A549 (cell line): ENCODE results near the gene KCNMA1. TPM values are rescaled to one million over a fixed set of nuclear protein-coding genes. Genes with fewer than 3 reads are reported as not detected.

Experiments
- ATAC-seq, 2 experiments: fragments of 200-7000 bp in 1 of 2; fragments of >200 bp in 1 of 2; cut with Nextera tagmentation in 1 of 2; cut with Tn5 transposase in 1 of 2; 3 replicates each; pipeline versions ENCODE4 v1.8.0 to v1.9.1; 2018 to 2020; ENCODE audit warnings: mild to moderate bottlenecking in 1 of 2, moderate library complexity in 1 of 2
- CTCF ChIA-PET: fragments of 300-600 bp; sonication (Branson Sonifier 250); formaldehyde crosslinking; extraction: SDS; loops from one replicate; lab custom pipeline; 2021; ENCODE audit warnings: antibody characterized with exemption, inconsistent platforms; lab: Yijun Ruan, JAX
- POLR2A ChIA-PET: fragments of 350-600 bp; formaldehyde crosslinking; extraction: SDS; loops from one replicate; lab custom pipeline; 2021; ENCODE audit warnings: antibody characterized with exemption, inconsistent platforms; lab: Yijun Ruan, JAX
- DNase-seq, 2 experiments: peaks; one replicate each; pipeline versions ENCODE4 v3.0.0 to v3.0.0-alpha.2; 2011 to 2016; ENCODE audit warnings: low read depth in 1 of 2, low spot score in 1 of 2
- FAIRE-seq: peaks from 2 replicates; lab custom pipeline; 2011; peaks lifted over from hg19 to GRCh38; lab: Jason Lieb, UNC
- H3K27ac ChIP-seq, 2 experiments: fragments of >200 bp; sonication (Bioruptor Twin); formaldehyde crosslinking; 3 replicates each; pipeline ENCODE4 v1.5.1; 2016 to 2017
- H3K4me1 ChIP-seq: fragments of >200 bp; sonication (Bioruptor Twin); formaldehyde crosslinking; 3 replicates; pipeline ENCODE4 v1.6.1; 2016
- H3K4me2 ChIP-seq: fragments of >200 bp; sonication (Bioruptor Twin); formaldehyde crosslinking; 3 replicates; pipeline ENCODE4 v1.6.1; 2016
- H3K4me3 ChIP-seq: fragments of >200 bp; sonication (Bioruptor Twin); formaldehyde crosslinking; 3 replicates; pipeline ENCODE4 v1.5.1; 2016
- H3K9me3 ChIP-seq: fragments of >200 bp; sonication (Bioruptor Twin); formaldehyde crosslinking; 3 replicates; pipeline ENCODE4 v1.6.1; 2016
- BCL3 ChIP-seq: fragments of >200 bp; sonication (Bioruptor Twin); formaldehyde crosslinking; IDR thresholded peaks from 3 replicates; pipeline ENCODE4 v1.6.1; 2016
- CBX8 ChIP-seq: fragments of 200-600 bp; sonication (generic); IDR thresholded peaks from 2 replicates; pipeline ENCODE4 v1.6.1; 2016
- CEBPB ChIP-seq, 2 experiments: fragments of >200 bp in 1 of 2; sonication (Bioruptor Twin) in 1 of 2; formaldehyde crosslinking in 1 of 2; IDR thresholded peaks; 2 replicates each; pipeline ENCODE4 v1.6.1; 2012 to 2016
- CHD2 ChIP-seq: fragments of 150-350 bp; IDR thresholded peaks from 2 replicates; pipeline ENCODE4 v1.6.1; 2014; ENCODE audit warnings: low read length; ENCODE audit not compliant: partially characterized antibody
- CHD4 ChIP-seq: fragments of 200-600 bp; sonication (generic); IDR thresholded peaks from 2 replicates; pipeline ENCODE4 v1.6.1; 2016; ENCODE audit warnings: antibody characterized with exemption, mild to moderate bottlenecking, borderline replicate concordance
- E2F6 ChIP-seq: IDR thresholded peaks from 2 replicates; pipeline ENCODE4 v1.6.1; 2012; ENCODE audit warnings: low read depth, borderline replicate concordance
- EHF ChIP-seq: fragments of 250-450 bp; sonication (Bioruptor Pico); IDR thresholded peaks from 2 replicates; pipeline ENCODE4 v1.5.0; 2020; ENCODE audit warnings: mild to moderate bottlenecking
- EHMT2 ChIP-seq: fragments of 200-600 bp; sonication (generic); IDR thresholded peaks from 2 replicates; pipeline ENCODE4 v1.6.1; 2016; ENCODE audit warnings: antibody characterized with exemption, low read depth, mild to moderate bottlenecking, moderate library complexity
- EP300 ChIP-seq, 2 experiments: fragments of >200 bp; sonication (Bioruptor Twin); formaldehyde crosslinking; IDR thresholded peaks; 2 replicates in 1 of 2; 3 replicates in 1 of 2; pipeline ENCODE4 v1.6.1; 2016 to 2017
- ESRRA ChIP-seq: fragments of 150-350 bp; IDR thresholded peaks from 2 replicates; pipeline ENCODE4 v1.6.1; 2014; ENCODE audit warnings: mild to moderate bottlenecking, low read length, borderline replicate concordance
- FOXS1 ChIP-seq: fragments of 250-450 bp; sonication (Bioruptor Pico); IDR thresholded peaks from 2 replicates; pipeline ENCODE4 v1.5.0; 2020; ENCODE audit warnings: mild to moderate bottlenecking, moderate library complexity
- HMGXB4 ChIP-seq: fragments of 250-450 bp; sonication (Bioruptor Pico); IDR thresholded peaks from 2 replicates; pipeline ENCODE4 v1.5.0; 2021; ENCODE audit warnings: mild to moderate bottlenecking, moderate library complexity, borderline replicate concordance
- HOXB5 ChIP-seq: fragments of 250-450 bp; sonication (Bioruptor Pico); IDR thresholded peaks from 2 replicates; pipeline ENCODE4 v1.5.0; 2020; ENCODE audit warnings: mild to moderate bottlenecking, moderate library complexity
- KDM5A ChIP-seq: fragments of 200-600 bp; sonication (generic); IDR thresholded peaks from 2 replicates; pipeline ENCODE4 v1.6.1; 2016; ENCODE audit warnings: antibody characterized with exemption, mild to moderate bottlenecking
- MYC ChIP-seq: IDR thresholded peaks from 2 replicates; pipeline ENCODE4 v1.6.1; 2012; ENCODE audit warnings: mild to moderate bottlenecking, inconsistent platforms, low read length, improper control_type of control experiment, borderline replicate concordance
- NFE2L2 ChIP-seq: fragments of 150-350 bp; conservative IDR thresholded peaks from 2 replicates; pipeline ENCODE4 v1.6.1; 2014; ENCODE audit warnings: low read length
- NPAS2 ChIP-seq: fragments of 250-450 bp; sonication (Bioruptor Pico); IDR thresholded peaks from 2 replicates; pipeline ENCODE4 v1.8.0; 2022; ENCODE audit warnings: mild to moderate bottlenecking, moderate library complexity, borderline replicate concordance
- PHF8 ChIP-seq: fragments of 200-600 bp; sonication (generic); IDR thresholded peaks from 2 replicates; pipeline ENCODE4 v1.6.1; 2016; ENCODE audit warnings: low read depth, mild to moderate bottlenecking, antibody characterized with exemption, moderate library complexity, borderline replicate concordance
- POLR2A ChIP-seq: IDR thresholded peaks from 2 replicates; pipeline ENCODE4 v1.6.1; 2012; ENCODE audit warnings: mild to moderate bottlenecking, low read length
- RARB ChIP-seq: fragments of 250-450 bp; sonication (Bioruptor Pico); IDR thresholded peaks from 2 replicates; pipeline ENCODE4 v1.8.0; 2021; ENCODE audit warnings: mild to moderate bottlenecking, moderate library complexity
- RCOR1 ChIP-seq: fragments of 150-350 bp; IDR thresholded peaks from 2 replicates; pipeline ENCODE4 v1.6.1; 2014; ENCODE audit warnings: antibody characterized with exemption, low read length, low read depth
- RNF2 ChIP-seq: fragments of 200-600 bp; sonication (generic); IDR thresholded peaks from 2 replicates; pipeline ENCODE4 v1.6.1; 2016; ENCODE audit warnings: low read depth, mild to moderate bottlenecking, antibody characterized with exemption, moderate library complexity, borderline replicate concordance
- TFCP2L1 ChIP-seq: fragments of 250-450 bp; sonication (Bioruptor Pico); IDR thresholded peaks from 2 replicates; pipeline ENCODE4 v1.5.0; 2021; ENCODE audit warnings: mild to moderate bottlenecking
- TP53 ChIP-seq: fragments of 250-450 bp; sonication (Bioruptor Pico); IDR thresholded peaks from 2 replicates; pipeline ENCODE4 v1.5.0; 2021; ENCODE audit warnings: mild to moderate bottlenecking, moderate library complexity
- ZC3H11A ChIP-seq: fragments of 450-650 bp; IDR thresholded peaks from 2 replicates; pipeline ENCODE4 v1.6.1; 2014; ENCODE audit warnings: antibody characterized with exemption, mild to moderate bottlenecking
- ZFP36 ChIP-seq: fragments of 450-650 bp; IDR thresholded peaks from 2 replicates; pipeline ENCODE4 v1.6.1; 2014; ENCODE audit warnings: borderline replicate concordance; ENCODE audit not compliant: partially characterized antibody
- whole genome bisulfite sequencing: methylation state at CpG from one replicate; pipeline ENCODE4 v1.1.6; 2017; ENCODE audit errors: missing lambda C conversion rate; 5-methylcytosine and 5-hydroxymethylcytosine counted together
- polyA plus RNA-seq, 4 experiments: library from polyadenylated mRNA; depleted of rRNA in 3 of 4; stranded (reverse); fragments of >200 nt; fragmentation: RNase III in 1 of 4; extraction: RNeasy Plus Mini Kit Qiagen cat#74134 plus additional on column Dnase treatment in 1 of 4; gene quantifications; 2 replicates in 3 of 4; 3 replicates in 1 of 4; pipeline ENCODE4 v1.2.3, GENCODE V29; 2011 to 2017
- TF ChIP-seq, protein P1 (sequence below): IDR thresholded peaks from 2 replicates; pipeline ENCODE4 v1.6.1; 2012

KCNMA1 gene
- polyA plus RNA-seq, 2 of the 4 experiments (the other 2 are of a cell fraction): 14.9 to 30.6 TPM

GRCh38 chr10:77305650-77306632 is 331.7 kb downstream of the KCNMA1 start:
- ATAC-seq (no peak), DNase-seq (no peak), FAIRE-seq (no peak)
- ChIA-PET POLR2A (no interaction called here), CTCF (interaction anchor here (0.6 to 1.1 kb wide), 5 partner anchors 19 to 338 kb away, joined by 3 to 5 read pairs (median 3); no protein-coding TSS in a partner anchor)
- TF ChIP-seq TFCP2L1 (CRISPR knock-in tag) (no peak), HOXB5 (CRISPR knock-in tag) (no peak), ESRRA (no peak), RCOR1 (no peak), CEBPB (IDR thresholded peaks at IDR 0.05) (no peak), ZFP36 (no peak), NFE2L2 (no peak), FOXS1 (CRISPR knock-in tag) (no peak), CBX8 (no peak), HMGXB4 (CRISPR knock-in tag) (no peak)
- TF ChIP-seq, protein P1, sequence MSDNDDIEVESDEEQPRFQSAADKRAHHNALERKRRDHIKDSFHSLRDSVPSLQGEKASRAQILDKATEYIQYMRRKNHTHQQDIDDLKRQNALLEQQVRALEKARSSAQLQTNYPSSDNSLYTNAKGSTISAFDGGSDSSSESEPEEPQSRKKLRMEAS: no peak
- Histone ChIP-seq H3K27ac (no peak overlapping the region), H3K9me3 (no peaks in the 10 kb centered on the region), H3K4me1 (peaks cover 17% of the 10 kb centered on the region), H3K4me3 (no peak overlapping the region), H3K4me2 (no peak overlapping the region)
- 48% methylated on average over 3 of the region's 3 CpGs for WGBS

DNA sequence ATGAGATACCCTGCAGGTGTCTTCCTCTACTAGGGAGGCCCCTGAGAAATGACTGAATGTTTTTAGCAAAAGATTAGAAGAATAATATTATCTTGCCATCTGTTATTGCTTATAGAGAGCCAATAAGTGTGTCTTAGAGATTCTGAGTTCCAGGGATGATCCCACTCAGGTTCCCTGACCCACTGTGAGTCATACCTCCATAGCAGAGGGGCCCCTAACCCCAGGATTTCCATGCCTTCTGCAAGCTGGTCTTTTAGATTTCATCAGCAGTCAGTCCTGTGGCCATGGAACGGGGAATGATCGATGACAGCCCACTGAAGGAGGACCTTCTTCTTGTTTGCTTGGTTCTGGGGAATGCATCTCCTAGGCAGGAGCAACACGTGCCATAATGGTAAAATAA is 333.4 kb downstream of the KCNMA1 start:
- CTCF ChIA-PET: interaction anchor here (0.7 to 2.4 kb wide), 2 partner anchors 54 to 386 kb away, joined by 4 to 7 read pairs; no protein-coding TSS in a partner anchor

More for the DNA sequence above, 333.4 kb downstream of the KCNMA1 start:
- POLR2A ChIA-PET: no interaction called here
- H3K4me1 ChIP-seq: peaks cover 22% of the 10 kb centered on the region
- WGBS: 89% methylated on average over 3 of the region's 3 CpGs
- no peak overlapping the region for H3K4me2 ChIP-seq
- no peak for TF ChIP-seq BCL3
- TF ChIP-seq CHD2: no peak
- no peak for TF ChIP-seq CEBPB (IDR thresholded peaks at IDR 0.05)
- no peak for TF ChIP-seq EHMT2
- TF ChIP-seq E2F6: no peak
- no peak for TF ChIP-seq CHD4
- TF ChIP-seq, protein P1: no peak
- no peak for TF ChIP-seq HMGXB4 (CRISPR knock-in tag)
- TF ChIP-seq MYC: no peak
- no peak for TF ChIP-seq EHF
- no peak for TF ChIP-seq NPAS2 (CRISPR knock-in tag)
- no peak for TF ChIP-seq RARB (CRISPR knock-in tag)
- no peak for TF ChIP-seq KDM5A
- no peak for TF ChIP-seq TP53
- no peak for TF ChIP-seq RNF2
- TF ChIP-seq ZC3H11A: no peak
- no peak for TF ChIP-seq POLR2A
- TF ChIP-seq EP300 (IDR thresholded peaks at IDR 0.05): no peak
- no peak for TF ChIP-seq PHF8
- FAIRE-seq (no peak), DNase-seq (no peak), ATAC-seq (no peak)
- no peak overlapping the region for H3K27ac ChIP-seq
- no peaks in the 10 kb centered on the region for H3K9me3 ChIP-seq
- H3K4me3 ChIP-seq: no peak overlapping the region
